SK-N-MC (cell line): ENCODE data around the gene SLC35E4.
"Not testable (repeated sequence)": the region's sequence is repeated elsewhere in the genome, so short reads cannot be mapped to it uniquely, and the experiment has no call there.

Source experiments
- DNase-seq: peaks from one replicate; pipeline ENCODE4 v3.0.0-alpha.2; 2011; ENCODE audit warnings: low read depth, low spot score
- H3K27ac ChIP-seq: fragments of 200-600 bp; sonication (generic); 2 replicates; pipeline ENCODE4 v1.5.1; 2016; ENCODE audit warnings: mixed run types
- H3K36me3 ChIP-seq: fragments of 200-600 bp; sonication (generic); 2 replicates; pipeline ENCODE4 v1.6.1; 2017; ENCODE audit warnings: antibody characterized with exemption, low read length, mixed read lengths; ENCODE audit not compliant: insufficient read depth
- H3K4me3 ChIP-seq: fragments of 200-600 bp; sonication (generic); 2 replicates; pipeline ENCODE4 v1.5.1; 2016
- H3K9ac ChIP-seq: fragments of 200-600 bp; sonication (generic); 2 replicates; pipeline ENCODE4 v1.8.0; 2017; ENCODE audit warnings: mixed run types, mixed read lengths; ENCODE audit not compliant: insufficient read length
- H3K9me3 ChIP-seq: fragments of 200-600 bp; sonication (generic); 2 replicates; pipeline ENCODE4 v1.6.1; 2017; ENCODE audit warnings: low read depth, mild to moderate bottlenecking, antibody characterized with exemption, low read length, moderate library complexity, mixed read lengths
- EZH2 ChIP-seq: fragments of 200-600 bp; sonication (generic); IDR thresholded peaks from one replicate; pipeline ENCODE4 v1.6.1; 2017; ENCODE audit warnings: antibody characterized with exemption
- FOXP2 ChIP-seq: optimal IDR thresholded peaks from 2 replicates; pipeline ENCODE3; 2011; ENCODE audit warnings: mild to moderate bottlenecking, moderate library complexity; ENCODE audit not compliant: insufficient read depth; ENCODE audit errors: extremely low read length, control extremely low read depth
- POLR2AphosphoS5 ChIP-seq: IDR thresholded peaks from 2 replicates; pipeline ENCODE4 v1.6.1; 2012; ENCODE audit warnings: mild to moderate bottlenecking, low read depth, low read length, borderline replicate concordance

SLC35E4 gene

GRCh38 chr22:30673136-30673535 lies 37.6 kb downstream of the SLC35E4 start:
- Histone ChIP-seq H3K27ac (no peak overlapping the region), H3K9me3 (no peaks in the 10 kb centered on the region), H3K9ac (no peak overlapping the region), H3K4me3 (no peak overlapping the region), H3K36me3 (no peaks in the 10 kb centered on the region)
- TF ChIP-seq FOXP2 = no peak
- no peak for TF ChIP-seq POLR2AphosphoS5
- no peak for TF ChIP-seq EZH2
- no peak for DNase-seq

DNA sequence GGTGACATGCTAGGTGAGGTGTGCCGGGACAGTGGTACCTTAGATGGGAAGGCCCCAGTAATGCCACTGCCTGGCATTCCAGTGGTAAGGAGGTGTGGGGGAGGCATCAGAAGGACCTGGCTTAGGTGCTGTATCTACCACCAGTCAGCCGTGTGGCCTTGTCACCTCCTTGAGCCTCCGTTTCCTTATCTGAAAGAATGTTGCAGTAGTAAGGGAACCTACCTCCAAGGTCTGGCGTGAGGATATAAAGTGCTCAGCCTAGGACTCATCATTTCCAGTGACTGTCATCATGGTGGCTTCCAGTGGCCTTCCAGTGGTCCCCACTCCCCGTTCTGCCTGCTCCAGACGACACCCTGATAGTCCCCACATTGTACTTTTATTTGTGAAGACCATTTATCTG lies 38.9 kb downstream of the SLC35E4 start:
- Histone ChIP-seq H3K9ac (no peak overlapping the region), H3K27ac (no peak overlapping the region), H3K4me3 (no peak overlapping the region), H3K36me3 (no peaks in the 10 kb centered on the region), H3K9me3 (no peaks in the 10 kb centered on the region)
- DNase-seq = no peak
- TF ChIP-seq POLR2AphosphoS5 (no peak), EZH2 (no peak), FOXP2 (no peak)

DNA sequence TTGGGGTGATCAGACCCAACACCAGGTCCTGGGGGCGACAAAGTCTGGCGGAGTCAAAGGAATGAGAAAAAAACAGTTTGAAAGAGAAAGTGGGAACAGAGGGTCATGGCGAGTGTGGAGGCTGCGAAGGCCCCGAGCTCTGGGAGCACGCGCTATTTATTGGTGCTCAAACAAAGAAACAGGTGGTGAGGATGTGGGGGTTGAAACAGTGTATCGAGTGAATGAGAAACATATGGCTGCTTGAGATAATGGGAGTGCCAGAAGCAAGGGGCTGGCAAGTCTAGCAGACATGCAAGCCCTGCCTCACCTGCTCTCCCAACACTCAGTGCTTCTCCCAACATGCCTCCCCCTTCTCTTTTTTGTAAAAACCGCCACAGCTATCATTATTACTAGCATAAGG lies 39.9 kb downstream of the SLC35E4 start:
- TF ChIP-seq POLR2AphosphoS5 (no peak), EZH2 (no peak), FOXP2 (no peak)
- DNase-seq = no peak
- no peaks in the 10 kb centered on the region for H3K9me3 ChIP-seq
- H3K4me3 ChIP-seq = no peak overlapping the region
- H3K36me3 ChIP-seq = no peaks in the 10 kb centered on the region
- H3K9ac ChIP-seq = no peak overlapping the region
- no peak overlapping the region for H3K27ac ChIP-seq

DNA sequence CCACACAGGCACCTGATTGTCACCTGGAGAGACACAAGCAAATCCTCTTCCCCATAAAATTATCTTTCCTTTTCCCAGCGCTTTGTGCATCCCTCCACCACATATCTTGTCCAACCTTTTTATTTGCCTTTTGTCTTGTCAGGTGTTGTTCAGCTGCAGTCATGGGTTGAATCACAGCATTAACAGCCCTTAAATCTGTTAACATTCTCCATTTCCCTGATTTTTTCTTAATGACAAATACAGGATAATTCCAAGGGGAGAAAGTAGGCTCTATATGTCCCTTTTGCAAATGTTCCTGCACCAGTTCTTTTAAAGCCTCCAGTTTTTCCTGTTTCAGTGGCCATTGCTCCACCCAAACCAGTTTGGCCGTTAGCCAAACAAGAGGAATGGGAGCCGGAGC lies 41.0 kb downstream of the SLC35E4 start:
- H3K27ac ChIP-seq, H3K36me3 ChIP-seq, H3K9ac ChIP-seq, H3K9me3 ChIP-seq, DNase-seq, H3K4me3 ChIP-seq: not testable (repeated sequence)

- not testable (repeated sequence) for H3K9ac ChIP-seq, H3K36me3 ChIP-seq, H3K27ac ChIP-seq, DNase-seq, H3K4me3 ChIP-seq, H3K9me3 ChIP-seq
These were observed 44.5 kb downstream of the SLC35E4 start for GRCh38 chr22:30679895-30680690.

DNA sequence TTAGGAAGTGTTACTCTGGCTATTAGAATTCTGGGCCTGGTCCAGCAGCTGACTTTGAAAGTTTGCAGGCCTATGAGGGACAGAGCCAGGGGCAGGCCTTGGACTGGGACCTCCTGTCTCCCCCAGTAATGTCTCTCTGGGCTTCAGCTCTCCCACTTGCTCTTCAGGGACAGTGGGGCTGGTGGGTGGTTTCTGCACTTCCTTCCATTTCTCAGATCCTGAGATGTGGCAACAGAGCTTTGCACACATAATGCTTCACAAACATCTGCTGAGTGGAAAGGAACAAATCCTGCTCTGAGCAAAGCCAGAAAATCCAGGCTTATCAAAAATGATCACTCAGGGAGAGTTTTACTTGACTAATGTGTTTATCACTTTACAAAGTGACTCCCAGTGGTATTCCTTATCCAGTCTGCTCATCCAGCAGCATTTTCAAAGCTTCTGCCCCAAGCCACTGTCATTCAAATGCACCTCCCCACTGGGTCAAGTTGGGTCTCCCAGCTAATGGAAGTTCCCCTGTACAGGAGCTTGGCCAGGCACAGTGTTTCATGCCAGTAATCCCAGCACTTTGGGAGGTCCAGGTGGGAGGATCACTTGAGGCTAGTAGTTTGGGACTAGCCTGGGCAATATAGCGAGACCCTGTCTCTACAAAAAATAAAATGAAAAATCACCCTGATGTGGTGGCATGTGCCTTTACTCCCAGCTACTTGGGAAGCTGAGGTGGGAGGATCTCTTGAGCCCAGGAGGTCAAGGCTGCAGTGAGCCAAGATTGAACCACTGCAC lies 45.6 kb downstream of the SLC35E4 start:
- Histone ChIP-seq H3K36me3 (no peaks in the 10 kb centered on the region), H3K9ac (no peak overlapping the region), H3K9me3 (no peaks in the 10 kb centered on the region), H3K27ac (no peak overlapping the region), H3K4me3 (no peak overlapping the region)
- TF ChIP-seq EZH2 = no peak
- TF ChIP-seq FOXP2 = no peak
- TF ChIP-seq POLR2AphosphoS5 = no peak
- no peak for DNase-seq

GRCh38 chr22:30681831-30682230 lies 46.2 kb downstream of the SLC35E4 start:
- Histone ChIP-seq H3K36me3 (no peaks in the 10 kb centered on the region), H3K4me3 (no peak overlapping the region), H3K9me3 (no peaks in the 10 kb centered on the region), H3K27ac (no peak overlapping the region), H3K9ac (no peak overlapping the region)
- no peak for DNase-seq
- TF ChIP-seq POLR2AphosphoS5 (no peak), EZH2 (no peak), FOXP2 (no peak)

DNA sequence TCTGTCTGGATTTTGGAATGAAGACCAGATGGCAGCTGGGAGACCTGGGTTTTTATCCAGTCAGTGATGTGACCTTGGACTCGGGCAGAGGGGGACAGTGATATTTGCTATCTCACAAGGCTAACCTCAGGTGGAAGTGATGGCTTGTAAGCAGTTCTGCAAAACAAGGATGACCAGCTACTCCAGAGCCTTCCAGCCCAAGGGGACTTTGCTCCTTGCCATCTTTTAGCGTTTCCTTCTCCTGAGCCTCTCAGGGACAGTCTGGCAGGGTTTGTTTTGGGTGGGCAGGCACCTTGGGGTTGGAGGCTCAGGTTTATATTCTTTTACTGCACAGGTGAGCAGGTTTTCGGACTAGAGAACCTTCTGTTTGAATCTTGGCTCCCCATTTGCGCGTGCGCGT lies 49.6 kb downstream of the SLC35E4 start:
- no peaks in the 10 kb centered on the region for H3K9me3 ChIP-seq
- no peak overlapping the region for H3K27ac ChIP-seq
- TF ChIP-seq POLR2AphosphoS5 (no peak), FOXP2 (no peak), EZH2 (no peak)
- no peak overlapping the region for H3K4me3 ChIP-seq
- DNase-seq = no peak
- no peak overlapping the region for H3K9ac ChIP-seq
- H3K36me3 ChIP-seq = no peaks in the 10 kb centered on the region

DNA sequence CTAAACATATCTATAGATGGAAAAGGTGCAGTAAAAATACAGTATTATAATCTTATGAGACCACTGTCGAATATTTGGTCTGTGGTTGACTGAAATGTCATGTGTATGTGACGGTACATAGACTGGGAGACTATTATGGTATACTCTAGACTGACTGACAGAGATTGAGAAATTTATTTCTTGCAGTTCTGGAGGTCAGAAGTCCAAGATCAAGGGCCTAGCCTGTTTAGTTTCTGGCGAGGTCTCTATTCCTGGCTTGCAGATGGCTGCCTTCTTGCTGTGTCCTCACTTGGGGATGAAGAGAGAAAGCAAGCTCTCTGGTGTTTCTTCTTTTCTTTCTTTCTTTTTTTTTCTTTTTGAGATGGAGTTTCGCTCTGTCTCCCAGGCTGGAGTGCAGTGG lies 51.8 kb downstream of the SLC35E4 start:
- no peak for DNase-seq
- Histone ChIP-seq H3K36me3 (no peaks in the 10 kb centered on the region), H3K4me3 (no peak overlapping the region), H3K27ac (no peak overlapping the region), H3K9ac (no peak overlapping the region), H3K9me3 (no peaks in the 10 kb centered on the region)
- TF ChIP-seq EZH2 (no peak), FOXP2 (no peak), POLR2AphosphoS5 (no peak)
